ENCODE measurements around the gene MEF2D.

The MEF2D gene

GRCh38 chr1:156499194-156499841, 1.3 kb downstream of the MEF2D start:
- peak overlapping the region; percentile 95 to 99 for H3K4me3 ChIP-seq (replicated peaks in 1 of 2; ENCODE audit: low read depth in 2 of 2, low read length in 2 of 2)
- DNase-seq (ENCODE audit: low read depth in 2 of 2): no peak

GRCh38 chr1:156498432-156499193, 2.0 kb downstream of the MEF2D start:
- peak in 1 of 2 donors; percentile 53 for DNase-seq (ENCODE audit: low read depth in 2 of 2)
- no peak for TF ChIP-seq CTCF (IDR thresholded peaks at IDR 0.05; ENCODE audit: low read depth, low read length)
- H3K4me3 ChIP-seq (replicated peaks in 1 of 2; ENCODE audit: low read depth in 2 of 2, low read length in 2 of 2): peak overlapping the region; percentile 95 to 99

More at GRCh38 chr1:156499194-156499841, 1.3 kb downstream of the MEF2D start:
- TF ChIP-seq CTCF (IDR thresholded peaks at IDR 0.05; ENCODE audit: low read depth, low read length): no peak

GRCh38 chr1:156497743-156498431, 2.7 kb downstream of the MEF2D start:
- peak overlapping the region; percentile 95 to 99 for H3K4me3 ChIP-seq (replicated peaks in 1 of 2; ENCODE audit: low read depth in 2 of 2, low read length in 2 of 2)
- no peak for TF ChIP-seq CTCF (IDR thresholded peaks at IDR 0.05; ENCODE audit: low read depth, low read length)
- DNase-seq (ENCODE audit: low read depth in 2 of 2): no peak

GRCh38 chr1:156497078-156497742, 3.4 kb downstream of the MEF2D start:
- no peak for TF ChIP-seq CTCF (IDR thresholded peaks at IDR 0.05; ENCODE audit: low read depth, low read length)

GRCh38 chr1:156496211-156496761, 4.3 kb downstream of the MEF2D start:
- peak overlapping the region in 1 of 2 donors; percentile 1 for H3K4me3 ChIP-seq (replicated peaks in 1 of 2; ENCODE audit: low read depth in 2 of 2, low read length in 2 of 2)
- DNase-seq (ENCODE audit: low read depth in 2 of 2): peak in 1 of 2 donors; percentile 45

More at GRCh38 chr1:156497078-156497742, 3.4 kb downstream of the MEF2D start:
- no peak for DNase-seq (ENCODE audit: low read depth in 2 of 2)
- peak overlapping the region in 1 of 2 donors; percentile 8 for H3K4me3 ChIP-seq (replicated peaks in 1 of 2; ENCODE audit: low read depth in 2 of 2, low read length in 2 of 2)

More at GRCh38 chr1:156496211-156496761, 4.3 kb downstream of the MEF2D start:
- TF ChIP-seq CTCF (IDR thresholded peaks at IDR 0.05; ENCODE audit: low read depth, low read length): no peak
